ENCODE data around the gene PDCD1. TPM values are rescaled to one million over a fixed set of nuclear protein-coding genes. Genes with fewer than 3 reads are reported as not detected.

Gene PDCD1
- total RNA-seq, 6 donors from 2014 or later = 0.49 to 4.2 (median 0.91) TPM; not detected in 1

DNA sequence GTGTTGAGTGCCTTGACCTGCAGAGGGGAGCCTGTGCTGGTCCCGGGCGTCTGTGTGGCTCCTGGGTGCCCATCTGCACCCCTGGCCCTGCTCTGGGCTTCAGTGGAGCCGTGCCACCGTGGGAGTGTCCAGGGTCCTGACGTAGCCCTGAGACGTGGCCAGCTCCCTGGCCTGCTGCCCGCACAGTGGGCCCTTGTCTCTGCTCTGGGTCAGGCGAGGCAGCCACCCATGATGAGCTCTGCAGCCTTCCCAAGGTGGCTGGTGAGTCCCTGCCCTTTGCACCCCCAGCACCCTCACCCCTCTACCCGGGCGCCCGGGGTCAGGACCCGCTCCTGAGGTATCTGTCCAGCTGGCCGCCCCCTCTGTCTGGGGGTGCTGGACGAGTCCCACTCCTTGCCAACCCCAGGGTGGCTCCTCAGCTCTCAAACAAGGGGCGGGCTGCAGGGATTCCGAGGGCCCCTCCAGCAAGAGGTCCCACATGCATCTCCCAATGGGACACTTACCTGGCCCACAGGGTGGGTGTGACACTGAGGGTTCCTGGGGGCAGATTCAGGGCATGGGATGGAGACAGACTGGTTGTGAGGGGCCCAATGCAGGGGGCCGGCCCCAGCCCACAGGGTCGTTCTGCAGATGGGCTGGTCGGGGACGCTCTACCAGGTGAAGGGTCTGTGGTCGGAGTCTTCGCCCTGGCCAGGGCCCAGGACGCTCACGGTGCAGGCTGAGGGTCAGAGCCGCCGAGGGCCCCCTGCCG, 47.3 kb downstream of the PDCD1 start:
- Histone ChIP-seq H3K9me3 (no peaks in the 10 kb centered on the region), H3K4me1 (no peaks in the 10 kb centered on the region), H3K4me3 (no peak overlapping the region), H3K36me3 (no peaks in the 10 kb centered on the region), H3K27ac (no peak overlapping the region), H3K27me3 (no peaks in the 10 kb centered on the region)
- DNase-seq (peak in 1 of 2 donors; percentile 80), ATAC-seq (ENCODE audit: low FRiP score in 2 of 2) (no peak)
- 87 to 94% methylated on average over 7 to 27 of the region's 27 CpGs for WGBS, 2 donors
- TF ChIP-seq, protein P1, sequence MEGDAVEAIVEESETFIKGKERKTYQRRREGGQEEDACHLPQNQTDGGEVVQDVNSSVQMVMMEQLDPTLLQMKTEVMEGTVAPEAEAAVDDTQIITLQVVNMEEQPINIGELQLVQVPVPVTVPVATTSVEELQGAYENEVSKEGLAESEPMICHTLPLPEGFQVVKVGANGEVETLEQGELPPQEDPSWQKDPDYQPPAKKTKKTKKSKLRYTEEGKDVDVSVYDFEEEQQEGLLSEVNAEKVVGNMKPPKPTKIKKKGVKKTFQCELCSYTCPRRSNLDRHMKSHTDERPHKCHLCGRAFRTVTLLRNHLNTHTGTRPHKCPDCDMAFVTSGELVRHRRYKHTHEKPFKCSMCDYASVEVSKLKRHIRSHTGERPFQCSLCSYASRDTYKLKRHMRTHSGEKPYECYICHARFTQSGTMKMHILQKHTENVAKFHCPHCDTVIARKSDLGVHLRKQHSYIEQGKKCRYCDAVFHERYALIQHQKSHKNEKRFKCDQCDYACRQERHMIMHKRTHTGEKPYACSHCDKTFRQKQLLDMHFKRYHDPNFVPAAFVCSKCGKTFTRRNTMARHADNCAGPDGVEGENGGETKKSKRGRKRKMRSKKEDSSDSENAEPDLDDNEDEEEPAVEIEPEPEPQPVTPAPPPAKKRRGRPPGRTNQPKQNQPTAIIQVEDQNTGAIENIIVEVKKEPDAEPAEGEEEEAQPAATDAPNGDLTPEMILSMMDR (IDR thresholded peaks at IDR 0.05) = no peak

DNA sequence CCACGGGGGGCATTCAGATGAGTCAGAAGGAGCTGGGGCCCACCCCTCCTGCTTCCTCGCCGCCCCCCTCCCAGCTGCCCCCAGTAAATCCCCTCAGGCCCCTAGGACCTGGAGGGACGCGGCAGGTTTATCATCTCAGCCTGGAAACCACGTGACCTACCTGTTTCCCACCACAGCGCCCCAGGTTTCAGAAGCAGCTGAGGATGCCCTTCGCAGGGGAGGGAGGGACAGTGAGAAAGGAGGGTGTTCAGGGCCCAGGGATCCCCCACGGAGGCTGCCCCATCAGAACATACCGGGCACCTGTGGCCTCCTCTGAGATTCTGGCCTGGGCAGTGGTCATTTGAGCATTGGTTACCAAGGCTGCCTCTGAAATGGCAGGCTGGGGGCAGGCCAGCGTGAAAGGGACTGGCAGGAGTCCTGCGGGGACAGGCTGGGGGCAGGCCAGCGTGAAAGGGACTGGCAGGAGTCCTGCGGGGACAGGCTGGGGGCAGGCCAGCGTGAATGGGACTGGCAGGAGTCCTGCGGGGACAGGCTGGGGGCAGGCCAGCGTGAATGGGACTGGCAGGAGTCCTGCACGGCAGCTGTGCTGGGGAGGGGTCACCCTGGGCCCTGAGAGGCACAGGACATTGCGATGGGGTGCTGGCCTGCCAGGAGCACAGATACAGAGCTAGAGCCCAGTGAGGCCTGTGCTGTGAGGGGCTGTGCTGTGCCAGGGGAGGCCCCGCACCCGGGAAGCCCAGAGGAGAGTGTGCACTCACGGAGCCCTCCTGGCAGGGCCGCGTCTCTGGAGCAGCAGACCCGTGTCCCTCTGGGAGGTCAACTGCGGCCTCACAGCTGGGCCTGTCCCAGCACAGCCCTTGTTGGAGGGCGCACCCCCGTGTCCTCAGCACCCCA, 48.1 kb downstream of the PDCD1 start:
- ATAC-seq (ENCODE audit: low FRiP score in 2 of 2) (peak in 1 of 2 donors; percentile 4), DNase-seq (peak in 1 of 2 donors; percentile 18)
- no peaks in the 10 kb centered on the region for H3K9me3 ChIP-seq
- H3K27ac ChIP-seq = no peak overlapping the region
- 80 to 82% methylated on average over 16 to 20 of the region's 28 CpGs for WGBS, 2 donors
- no peaks in the 10 kb centered on the region for H3K27me3 ChIP-seq
- H3K4me3 ChIP-seq = no peak overlapping the region
- no peaks in the 10 kb centered on the region for H3K36me3 ChIP-seq
- no peaks in the 10 kb centered on the region for H3K4me1 ChIP-seq
- TF ChIP-seq POLR2AphosphoS5 (IDR thresholded peaks at IDR 0.05) = no peak
- TF ChIP-seq, protein P1 (IDR thresholded peaks at IDR 0.05) = no peak
- no peak for TF ChIP-seq POLR2A (IDR thresholded peaks at IDR 0.05)
- no peak for TF ChIP-seq EP300 (IDR thresholded peaks at IDR 0.05)

DNA sequence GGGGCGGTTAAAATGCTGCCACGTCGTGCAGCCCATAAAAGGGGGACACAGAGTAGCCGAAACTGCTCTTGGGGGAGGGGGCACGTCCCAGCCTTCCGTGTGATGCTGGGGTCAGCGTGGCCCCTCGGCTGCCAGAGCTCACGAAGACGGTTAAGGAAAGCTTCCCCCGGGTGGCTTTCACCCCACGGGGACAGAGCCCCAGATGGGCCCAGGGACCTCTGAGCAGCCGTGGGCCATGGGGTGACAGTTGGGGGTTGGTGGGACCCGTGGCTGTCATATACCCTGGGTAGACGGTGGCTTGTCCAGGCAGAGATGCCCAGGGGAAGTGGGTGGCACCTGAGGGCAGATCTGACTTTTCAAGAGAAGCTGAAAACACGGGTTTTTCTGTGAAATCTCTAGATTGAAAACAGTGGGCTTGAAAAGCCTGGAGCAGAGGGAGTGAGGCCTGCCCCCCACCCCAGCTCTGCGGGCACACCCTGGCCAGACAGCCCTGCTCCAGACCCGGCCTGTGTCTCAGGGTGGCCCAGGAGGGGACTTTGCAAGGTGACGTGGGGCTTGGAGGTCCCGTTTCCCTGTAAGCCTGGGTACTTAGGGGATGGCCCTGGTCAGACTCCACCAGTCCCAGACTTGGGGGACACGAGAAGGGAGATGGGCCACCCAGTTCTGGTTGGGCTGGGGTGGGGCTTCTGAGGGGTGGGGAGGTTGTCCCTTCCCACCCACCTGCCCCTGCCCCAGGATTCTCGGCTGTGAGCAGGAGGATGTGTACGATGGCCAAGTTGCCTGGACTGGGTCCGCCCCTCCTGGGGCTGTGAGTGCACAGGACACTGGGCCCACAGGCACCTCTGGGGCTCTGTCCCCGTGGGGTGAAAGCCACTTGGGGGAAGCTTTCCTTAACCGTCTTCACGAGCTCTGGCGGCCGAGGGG, 49.0 kb downstream of the PDCD1 start:
- Histone ChIP-seq H3K27me3 (peaks cover 0 to under 1% (median under 1%) of the 10 kb centered on the region in 4 donors), H3K9me3 (no peaks in the 10 kb centered on the region), H3K27ac (no peak overlapping the region), H3K4me1 (peaks cover under 1 to 2% (median 2%) of the 10 kb centered on the region in 4 donors), H3K36me3 (no peaks in the 10 kb centered on the region), H3K4me3 (no peak overlapping the region)
- TF ChIP-seq, protein P1 (IDR thresholded peaks at IDR 0.05) = no peak
- no peak for TF ChIP-seq EP300 (IDR thresholded peaks at IDR 0.05)
- TF ChIP-seq POLR2A (IDR thresholded peaks at IDR 0.05) = no peak
- no peak for TF ChIP-seq POLR2AphosphoS5 (IDR thresholded peaks at IDR 0.05)
- DNase-seq (peak in 1 of 2 donors; percentile 63), ATAC-seq (ENCODE audit: low FRiP score in 2 of 2) (no peak)
- WGBS, 2 donors = 81 to 85% methylated on average over 15 to 27 of the region's 29 CpGs

DNA sequence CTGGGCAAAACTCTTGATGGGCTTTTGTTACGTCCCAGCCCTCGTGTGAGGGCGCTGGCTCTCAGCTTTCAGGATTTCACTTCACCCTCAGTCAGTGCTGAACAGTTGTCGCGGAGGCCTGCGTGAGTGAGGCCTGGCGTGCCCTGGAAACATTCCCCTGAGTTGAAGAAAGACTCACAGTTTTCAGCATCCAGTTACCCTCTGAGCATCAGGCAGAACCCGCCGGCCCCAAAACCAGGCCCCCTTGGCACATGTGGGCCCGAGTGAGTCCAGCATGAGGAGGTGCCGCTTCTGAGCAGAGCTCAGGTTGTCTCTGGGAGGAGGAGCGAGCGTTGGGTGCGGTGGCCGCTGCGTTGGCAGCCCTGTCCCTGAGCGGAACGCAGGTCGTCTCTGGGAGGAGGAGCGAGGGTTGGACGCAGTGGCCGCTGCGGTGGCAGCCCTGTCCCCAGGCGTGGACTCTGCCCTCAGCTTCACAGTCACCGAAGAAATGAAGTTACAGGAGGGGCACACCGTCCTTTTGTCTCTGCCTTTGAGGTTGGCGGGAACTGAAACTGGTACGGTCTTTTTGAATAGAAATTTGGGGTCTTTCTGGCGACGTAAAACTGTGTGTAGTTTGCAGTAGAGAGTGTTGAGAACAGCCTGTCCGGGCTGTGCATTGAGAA, 49.8 kb downstream of the PDCD1 start, which contains the start of gene NEU4:
Gene NEU4, plus strand, starts transcription at position 473 of the 662 bp plus-strand sequence. CDS start 5,292 bp downstream, outside the sequence.
- WGBS, 2 donors = 90 to 91% methylated on average over 29 to 31 of the region's 31 CpGs
- TF ChIP-seq POLR2AphosphoS5 (IDR thresholded peaks at IDR 0.05) (no peak), POLR2A (IDR thresholded peaks at IDR 0.05) (no peak), EP300 (IDR thresholded peaks at IDR 0.05) (no peak)
- TF ChIP-seq, protein P1 (IDR thresholded peaks at IDR 0.05) = no peak

More for the DNA sequence above, 49.8 kb downstream of the PDCD1 start, which contains the start of gene NEU4:
- DNase-seq (peak in 1 of 2 donors; percentile 77), ATAC-seq (ENCODE audit: low FRiP score in 2 of 2) (no peak)
- no peak within 1 kb of the TSS for H3K27ac ChIP-seq
- H3K36me3 ChIP-seq = no peaks in the 10 kb centered on the region
- H3K9me3 ChIP-seq = no peaks in the 10 kb centered on the region
- peaks cover 8 to 10% (median 10%) of the 10 kb centered on the region in 4 donors for H3K4me1 ChIP-seq
- no peak within 1 kb of the TSS for H3K4me3 ChIP-seq
- peaks cover 0 to 9% (median 4%) of the 10 kb centered on the region in 4 donors for H3K27me3 ChIP-seq

Data from upper lobe of left lung (tissue), 6 donors.